ENCODE results near the gene SLC34A3.

SLC34A3 gene

DNA sequence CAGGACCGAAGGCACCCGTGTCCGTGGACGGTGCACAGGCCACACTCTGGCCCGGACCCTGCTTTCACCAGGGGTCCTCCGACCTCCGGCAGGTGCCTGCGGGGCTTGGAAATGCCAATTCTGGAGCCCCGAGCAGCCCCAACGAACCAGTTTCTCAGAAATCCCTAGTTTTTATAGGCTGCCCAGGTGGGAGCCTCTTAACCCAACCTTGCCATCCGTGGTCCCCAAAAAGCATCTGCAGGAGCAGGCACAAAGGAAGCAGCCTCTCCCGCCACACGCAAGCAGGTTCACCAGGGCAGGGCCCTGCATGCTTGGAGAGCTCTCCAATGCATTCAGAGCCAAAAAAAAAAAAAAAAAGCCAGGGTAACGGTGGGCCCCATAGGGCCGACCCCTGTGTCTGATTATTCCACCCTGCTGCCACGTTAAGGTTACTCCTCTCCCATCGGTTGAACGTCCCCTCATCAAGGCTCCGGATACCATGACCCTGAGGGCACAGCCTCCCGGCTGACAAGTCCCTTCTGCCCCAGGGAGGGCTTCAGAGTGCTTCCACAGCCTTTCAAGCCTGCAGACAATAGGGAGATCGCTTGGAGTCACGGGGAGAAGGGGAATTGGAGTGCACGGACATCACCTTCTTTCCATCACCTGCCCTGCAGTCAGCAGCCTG lies 29.4 kb upstream of the SLC34A3 start:
- Histone ChIP-seq H3K27ac (ENCODE audit: low read depth, low read length, poor library complexity, severe bottlenecking) (peak overlapping the region; percentile 47), H4K20me1 (ENCODE audit: insufficient read depth, low read length) (no peaks in the 10 kb centered on the region), H2AFZ (ENCODE audit: low read length) (no peak overlapping the region), H3F3A (ENCODE audit: insufficient read depth, low read length) (no peaks in the 10 kb centered on the region), H3K36me3 (ENCODE audit: insufficient read depth, low read length) (no peaks in the 10 kb centered on the region; the same call in 1 of the 2 replicates), H3K9me3 (ENCODE audit: low read length) (no peaks in the 10 kb centered on the region), H3K79me2 (ENCODE audit: insufficient read depth, low read length) (peaks cover 19% of the 10 kb centered on the region), H3K4me2 (ENCODE audit: low read length) (peak overlapping the region; percentile 87), H3K4me3 (ENCODE audit: low read depth, low read length, poor library complexity, severe bottlenecking) (peak overlapping the region; percentile 73), H3K9ac (ENCODE audit: low read length) (peak overlapping the region; percentile 81), H3K4me1 (ENCODE audit: insufficient read depth, low read length, severe bottlenecking) (peaks cover 51% of the 10 kb centered on the region), H3K27me3 (ENCODE audit: insufficient read depth, low read length) (peaks cover 8% of the 10 kb centered on the region), H3K9me2 (ENCODE audit: low read depth, low read length) (no peaks in the 10 kb centered on the region)
- TF ChIP-seq, protein P1, sequence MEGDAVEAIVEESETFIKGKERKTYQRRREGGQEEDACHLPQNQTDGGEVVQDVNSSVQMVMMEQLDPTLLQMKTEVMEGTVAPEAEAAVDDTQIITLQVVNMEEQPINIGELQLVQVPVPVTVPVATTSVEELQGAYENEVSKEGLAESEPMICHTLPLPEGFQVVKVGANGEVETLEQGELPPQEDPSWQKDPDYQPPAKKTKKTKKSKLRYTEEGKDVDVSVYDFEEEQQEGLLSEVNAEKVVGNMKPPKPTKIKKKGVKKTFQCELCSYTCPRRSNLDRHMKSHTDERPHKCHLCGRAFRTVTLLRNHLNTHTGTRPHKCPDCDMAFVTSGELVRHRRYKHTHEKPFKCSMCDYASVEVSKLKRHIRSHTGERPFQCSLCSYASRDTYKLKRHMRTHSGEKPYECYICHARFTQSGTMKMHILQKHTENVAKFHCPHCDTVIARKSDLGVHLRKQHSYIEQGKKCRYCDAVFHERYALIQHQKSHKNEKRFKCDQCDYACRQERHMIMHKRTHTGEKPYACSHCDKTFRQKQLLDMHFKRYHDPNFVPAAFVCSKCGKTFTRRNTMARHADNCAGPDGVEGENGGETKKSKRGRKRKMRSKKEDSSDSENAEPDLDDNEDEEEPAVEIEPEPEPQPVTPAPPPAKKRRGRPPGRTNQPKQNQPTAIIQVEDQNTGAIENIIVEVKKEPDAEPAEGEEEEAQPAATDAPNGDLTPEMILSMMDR (IDR thresholded peaks at IDR 0.05; ENCODE audit: low read length): no peak
- no peak for TF ChIP-seq EZH2 (IDR thresholded peaks at IDR 0.05; ENCODE audit: borderline replicate concordance, low read length)

DNA sequence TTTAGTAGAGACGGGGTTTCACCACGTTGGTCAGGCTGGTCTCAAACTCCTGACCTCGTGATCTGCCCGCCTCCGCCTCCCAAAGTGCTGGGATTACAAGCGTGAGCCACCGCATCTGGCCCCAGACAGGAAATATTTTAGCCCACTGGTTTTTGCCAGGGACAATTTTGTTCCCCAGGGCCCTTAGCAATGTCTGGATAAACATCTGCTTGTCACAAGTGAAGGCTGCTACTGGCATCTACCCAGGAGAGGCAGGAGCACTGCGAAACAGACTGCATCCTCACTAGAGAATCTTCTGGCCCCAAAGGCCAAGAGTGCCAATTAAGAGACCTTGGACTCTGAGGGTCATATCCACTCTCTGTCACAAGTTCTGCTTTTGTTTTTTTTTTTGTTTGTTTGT lies 27.7 kb upstream of the SLC34A3 start:
- peak overlapping the region; percentile 47 for H3K27ac ChIP-seq (ENCODE audit: low read depth, low read length, poor library complexity, severe bottlenecking)
- peaks cover 60% of the 10 kb centered on the region for H3K4me1 ChIP-seq (ENCODE audit: insufficient read depth, low read length, severe bottlenecking)
- peak overlapping the region; percentile 4 for H3K4me3 ChIP-seq (ENCODE audit: low read depth, low read length, poor library complexity, severe bottlenecking)

DNA sequence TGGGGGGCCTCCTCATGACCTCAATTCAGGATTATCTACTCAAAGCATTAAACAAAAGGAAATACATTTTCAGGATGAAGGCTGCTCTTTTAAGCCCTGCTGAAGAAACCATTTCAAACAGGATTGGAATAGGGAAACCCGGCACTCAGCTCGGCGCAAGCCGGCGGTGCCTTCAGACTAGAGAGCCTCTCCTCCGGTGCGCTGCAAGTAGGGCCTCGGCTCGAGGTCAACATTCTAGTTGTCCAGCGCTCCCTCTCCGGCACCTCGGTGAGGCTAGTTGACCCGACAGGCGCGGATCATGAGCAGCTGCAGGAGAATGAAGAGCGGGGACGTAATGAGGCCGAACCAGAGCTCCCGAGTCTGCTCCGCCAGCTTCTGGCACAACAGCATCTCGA lies 26.0 kb upstream of the SLC34A3 start:
- peaks cover 21% of the 10 kb centered on the region for H3K79me2 ChIP-seq (ENCODE audit: insufficient read depth, low read length)
- no peaks in the 10 kb centered on the region for H4K20me1 ChIP-seq (ENCODE audit: insufficient read depth, low read length)
- no peak overlapping the region for H2AFZ ChIP-seq (ENCODE audit: low read length)
- H3F3A ChIP-seq (ENCODE audit: insufficient read depth, low read length): no peaks in the 10 kb centered on the region
- H3K4me1 ChIP-seq (ENCODE audit: insufficient read depth, low read length, severe bottlenecking): peaks cover 56% of the 10 kb centered on the region
- peaks cover 9% of the 10 kb centered on the region for H3K36me3 ChIP-seq (ENCODE audit: insufficient read depth, low read length)
- peak overlapping the region; percentile 98 for H3K4me2 ChIP-seq (ENCODE audit: low read length)
- peak overlapping the region; percentile 91 for H3K9ac ChIP-seq (ENCODE audit: low read length)
- peak overlapping the region; percentile 43 for H3K27ac ChIP-seq (ENCODE audit: low read depth, low read length, poor library complexity, severe bottlenecking)
- TF ChIP-seq, protein P1 (IDR thresholded peaks at IDR 0.05; ENCODE audit: low read length): no peak
- TF ChIP-seq EZH2 (IDR thresholded peaks at IDR 0.05; ENCODE audit: borderline replicate concordance, low read length): no peak
- no peaks in the 10 kb centered on the region for H3K9me2 ChIP-seq (ENCODE audit: low read depth, low read length)
- no peaks in the 10 kb centered on the region; the same call in 1 of the 2 replicates for H3K27me3 ChIP-seq (ENCODE audit: insufficient read depth, low read length)
- no peaks in the 10 kb centered on the region for H3K9me3 ChIP-seq (ENCODE audit: low read length)
- peak overlapping the region; percentile 88 for H3K4me3 ChIP-seq (ENCODE audit: low read depth, low read length, poor library complexity, severe bottlenecking)

More for the DNA sequence above, 27.7 kb upstream of the SLC34A3 start:
- Histone ChIP-seq H3K9me2 (ENCODE audit: low read depth, low read length) (no peaks in the 10 kb centered on the region), H3K9me3 (ENCODE audit: low read length) (no peaks in the 10 kb centered on the region), H3F3A (ENCODE audit: insufficient read depth, low read length) (no peaks in the 10 kb centered on the region), H4K20me1 (ENCODE audit: insufficient read depth, low read length) (no peaks in the 10 kb centered on the region), H3K9ac (ENCODE audit: low read length) (no peak overlapping the region), H3K4me2 (ENCODE audit: low read length) (peak overlapping the region; percentile 26; the same call in 1 of the 2 replicates), H2AFZ (ENCODE audit: low read length) (no peak overlapping the region), H3K79me2 (ENCODE audit: insufficient read depth, low read length) (peaks cover 21% of the 10 kb centered on the region), H3K36me3 (ENCODE audit: insufficient read depth, low read length) (peaks cover 4% of the 10 kb centered on the region; the same call in 1 of the 2 replicates), H3K27me3 (ENCODE audit: insufficient read depth, low read length) (peaks cover 8% of the 10 kb centered on the region)
- TF ChIP-seq EZH2 (IDR thresholded peaks at IDR 0.05; ENCODE audit: borderline replicate concordance, low read length): no peak
- TF ChIP-seq, protein P1 (IDR thresholded peaks at IDR 0.05; ENCODE audit: low read length): no peak
